ENCODE data around the gene ATP8A2. TPM values are rescaled to one million over a fixed set of nuclear protein-coding genes. Genes with fewer than 3 reads are reported as not detected.

The ATP8A2 gene
- total RNA-seq, 1 experiment from 2014 or later = 0.26 TPM

GRCh38 chr13:25420161-25420560 is 48.4 kb downstream of the ATP8A2 start:
- Mint-ChIP-seq H3K4me3 (ENCODE audit: unreplicated experiment) (no peak overlapping the region), H3K27me3 (ENCODE audit: insufficient read depth, unreplicated experiment) (peaks cover 40% of the 10 kb centered on the region), H3K9me3 (ENCODE audit: unreplicated experiment) (no peaks in the 10 kb centered on the region), H3K36me3 (ENCODE audit: insufficient read depth, unreplicated experiment) (no peaks in the 10 kb centered on the region), H3K4me1 (ENCODE audit: insufficient read depth, unreplicated experiment) (no peaks in the 10 kb centered on the region), H3K27ac (ENCODE audit: low read depth, unreplicated experiment) (no peak overlapping the region)
- TF ChIP-seq CTCF (IDR thresholded peaks at IDR 0.05; ENCODE audit: unreplicated experiment) = no peak
- intact Hi-C loops (cut with micrococcal nuclease) = no loop called here
- BruUV-seq (replicated peaks) = no TSS peak
- ChIA-PET POLR2A (no interaction called here), CTCF (interaction anchor here (0.6 to 1.2 kb wide), 7 partner anchors 8 to 417 kb away, joined by 3 to 4 read pairs (median 3); no protein-coding TSS in a partner anchor)
- DNase-seq (ENCODE audit: unreplicated experiment) = no peak

DNA sequence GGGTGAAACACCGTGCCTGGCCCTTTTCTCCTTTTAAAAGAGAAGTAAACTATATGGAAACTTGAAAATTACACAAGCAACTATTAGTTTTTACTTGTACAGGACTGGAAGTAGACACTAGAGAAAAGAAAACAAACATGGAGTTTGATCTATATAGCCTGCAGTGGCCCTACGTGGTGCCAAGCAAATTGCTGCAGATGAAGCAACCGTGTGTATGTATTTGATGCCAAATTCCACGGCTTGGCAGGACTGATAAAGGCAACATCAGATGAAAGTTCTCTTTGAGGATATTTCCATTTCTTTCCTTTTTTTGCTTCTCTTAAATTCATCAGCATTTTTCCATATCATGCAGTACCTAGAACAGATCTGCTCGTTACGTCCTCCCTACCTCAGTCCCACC is 49.8 kb downstream of the ATP8A2 start:
- H3K4me3 Mint-ChIP-seq (ENCODE audit: unreplicated experiment) = no peak overlapping the region
- no peak overlapping the region for H3K27ac Mint-ChIP-seq (ENCODE audit: low read depth, unreplicated experiment)
- no TSS peak for BruUV-seq (replicated peaks)
- H3K36me3 Mint-ChIP-seq (ENCODE audit: insufficient read depth, unreplicated experiment) = no peaks in the 10 kb centered on the region
- no peaks in the 10 kb centered on the region for H3K4me1 Mint-ChIP-seq (ENCODE audit: insufficient read depth, unreplicated experiment)
- ChIA-PET POLR2A (no interaction called here), CTCF (no interaction called here)
- no peaks in the 10 kb centered on the region for H3K9me3 Mint-ChIP-seq (ENCODE audit: unreplicated experiment)
- peaks cover 26% of the 10 kb centered on the region for H3K27me3 Mint-ChIP-seq (ENCODE audit: insufficient read depth, unreplicated experiment)
- DNase-seq (ENCODE audit: unreplicated experiment) = no peak
- intact Hi-C loops (cut with micrococcal nuclease) = no loop called here
- no peak for TF ChIP-seq CTCF (IDR thresholded peaks at IDR 0.05; ENCODE audit: unreplicated experiment)

DNA sequence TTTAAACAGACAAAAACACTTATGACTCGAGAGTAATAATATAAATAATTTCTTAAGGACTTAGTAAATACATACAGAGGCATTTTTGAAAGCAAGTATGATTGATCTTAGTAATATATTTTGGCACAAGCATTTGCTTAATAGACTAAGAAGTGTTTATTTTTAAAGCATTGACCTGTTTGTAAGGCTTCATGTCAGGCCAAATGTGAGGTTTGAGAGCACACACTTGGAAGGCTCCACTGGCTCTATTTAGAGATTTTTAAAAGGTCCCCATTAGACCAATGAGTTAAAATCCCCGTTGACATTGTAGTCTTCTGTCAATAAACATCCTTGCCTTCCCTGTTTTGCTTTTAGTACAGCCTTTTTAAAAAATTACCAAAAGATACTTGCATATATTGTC is 50.4 kb downstream of the ATP8A2 start:
- BruUV-seq (replicated peaks) = no TSS peak
- no peaks in the 10 kb centered on the region for H3K36me3 Mint-ChIP-seq (ENCODE audit: insufficient read depth, unreplicated experiment)
- POLR2A ChIA-PET = no interaction called here

GRCh38 chr13:25423831-25424230 is 52.1 kb downstream of the ATP8A2 start:
- H3K27me3 Mint-ChIP-seq (ENCODE audit: insufficient read depth, unreplicated experiment) = peaks cover 12% of the 10 kb centered on the region
- ChIA-PET CTCF (interaction anchor here (1.1 kb wide), 1 partner anchor 48 kb away, joined by 4 read pairs; no protein-coding TSS in a partner anchor), POLR2A (no interaction called here)
- intact Hi-C loops (cut with micrococcal nuclease) = no loop called here
- H3K9me3 Mint-ChIP-seq (ENCODE audit: unreplicated experiment) = no peaks in the 10 kb centered on the region
- no peak overlapping the region for H3K4me3 Mint-ChIP-seq (ENCODE audit: unreplicated experiment)
- no peaks in the 10 kb centered on the region for H3K36me3 Mint-ChIP-seq (ENCODE audit: insufficient read depth, unreplicated experiment)
- no peak overlapping the region for H3K27ac Mint-ChIP-seq (ENCODE audit: low read depth, unreplicated experiment)
- H3K4me1 Mint-ChIP-seq (ENCODE audit: insufficient read depth, unreplicated experiment) = no peaks in the 10 kb centered on the region
- TF ChIP-seq CTCF (IDR thresholded peaks at IDR 0.05; ENCODE audit: unreplicated experiment) = no peak
- no peak for DNase-seq (ENCODE audit: unreplicated experiment)
- no TSS peak for BruUV-seq (replicated peaks)

More for the DNA sequence above, 50.4 kb downstream of the ATP8A2 start:
- no peak for DNase-seq (ENCODE audit: unreplicated experiment)
- no peak overlapping the region for H3K27ac Mint-ChIP-seq (ENCODE audit: low read depth, unreplicated experiment)
- intact Hi-C loops (cut with micrococcal nuclease) = no loop called here
- H3K9me3 Mint-ChIP-seq (ENCODE audit: unreplicated experiment) = no peaks in the 10 kb centered on the region
- TF ChIP-seq CTCF (IDR thresholded peaks at IDR 0.05; ENCODE audit: unreplicated experiment) = no peak
- no peaks in the 10 kb centered on the region for H3K4me1 Mint-ChIP-seq (ENCODE audit: insufficient read depth, unreplicated experiment)
- CTCF ChIA-PET = no interaction called here
- peaks cover 21% of the 10 kb centered on the region for H3K27me3 Mint-ChIP-seq (ENCODE audit: insufficient read depth, unreplicated experiment)
- no peak overlapping the region for H3K4me3 Mint-ChIP-seq (ENCODE audit: unreplicated experiment)

Measured in MCF 10A (cell line).